Epithelial cell of prostate (primary cell): ENCODE data around the gene SIX1.

Experiments
- DNase-seq: peaks from one replicate; pipeline ENCODE4 v3.0.0-alpha.2; 2011; ENCODE audit warnings: low read depth, low spot score
- H3K27ac ChIP-seq: fragments of 450-650 bp; 2 replicates; pipeline ENCODE4 v1.5.1; 2017; ENCODE audit warnings: mild to moderate bottlenecking

The SIX1 gene

DNA sequence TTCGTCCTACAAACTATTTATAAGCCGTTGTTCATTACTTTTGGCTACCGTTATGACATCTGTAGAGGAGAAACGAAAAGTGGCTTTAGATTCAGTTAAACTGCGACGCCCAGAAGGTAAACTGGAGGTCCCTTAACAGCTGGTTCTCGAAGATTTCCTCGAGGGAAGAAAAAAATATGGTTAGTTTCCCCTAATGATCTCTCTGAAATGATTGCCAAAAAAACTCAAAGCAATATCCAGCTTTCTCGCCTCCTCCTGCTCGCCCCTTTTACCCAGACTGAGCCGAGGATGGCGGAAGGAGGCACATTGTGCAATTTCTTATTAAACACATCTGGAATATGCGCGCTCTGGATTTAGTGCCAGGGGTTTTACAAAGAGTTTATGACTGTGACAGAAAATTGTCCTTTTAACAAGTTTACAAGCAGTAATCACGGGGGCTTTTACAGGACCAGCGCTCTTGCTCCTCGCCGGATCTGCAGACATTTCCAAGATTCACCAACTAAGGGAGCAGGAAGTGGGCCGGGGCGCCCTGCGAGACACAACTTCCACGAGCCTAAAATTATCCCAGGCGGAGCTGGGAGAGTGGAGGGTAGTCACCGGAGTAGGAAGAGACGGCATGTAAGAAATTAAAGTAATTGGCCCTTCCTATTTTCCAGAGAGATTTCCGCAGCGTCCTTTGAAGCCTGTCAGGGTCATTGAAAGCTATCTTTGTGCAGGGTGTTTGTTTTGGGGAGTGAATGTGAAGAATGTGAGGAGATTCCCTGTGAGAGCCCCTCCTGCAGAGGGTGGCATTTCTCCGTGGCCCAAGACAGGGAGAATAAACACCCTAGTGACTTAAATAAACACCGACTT, 5.6 kb downstream of the SIX1 start:
- DNase-seq: no peak
- peak overlapping the region; percentile 70 for H3K27ac ChIP-seq

GRCh38 chr14:60643141-60643462, 6.2 kb downstream of the SIX1 start:
- H3K27ac ChIP-seq: no peak overlapping the region

GRCh38 chr14:60642270-60643140, 6.8 kb downstream of the SIX1 start:
- DNase-seq: no peak
- H3K27ac ChIP-seq: no peak overlapping the region

More at GRCh38 chr14:60643141-60643462, 6.2 kb downstream of the SIX1 start:
- no peak for DNase-seq

DNA sequence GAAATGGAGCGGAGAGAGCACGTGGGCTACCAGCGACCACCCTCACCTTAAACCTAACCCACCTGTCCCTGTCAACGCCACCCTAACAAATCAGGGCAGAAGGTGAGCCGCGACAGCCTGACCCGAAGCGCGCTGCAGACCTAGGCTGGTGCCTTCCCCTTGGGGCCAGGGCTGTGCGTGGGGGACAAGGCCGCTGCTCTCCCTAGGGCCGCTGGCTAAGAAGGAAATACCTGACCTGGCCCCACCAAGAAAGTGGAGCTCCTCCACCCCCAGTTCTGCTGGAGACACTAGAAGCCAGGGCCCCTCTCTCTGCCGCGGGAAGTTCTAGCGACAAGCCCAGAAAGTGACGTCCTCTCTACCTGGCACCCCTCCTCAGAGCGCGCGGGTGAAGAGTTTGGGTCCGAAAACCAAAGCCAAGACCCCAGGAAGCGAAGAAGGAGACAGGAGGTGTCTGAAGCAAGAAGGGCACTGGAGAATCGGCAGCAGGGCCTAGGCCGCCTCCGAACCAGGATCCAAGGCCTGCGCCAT, 7.5 kb downstream of the SIX1 start:
- DNase-seq: no peak
- peak overlapping the region; percentile 4 for H3K27ac ChIP-seq

GRCh38 chr14:60640859-60641741, 8.2 kb downstream of the SIX1 start:
- H3K27ac ChIP-seq: peak overlapping the region; percentile 4
- no peak for DNase-seq

- no peak overlapping the region for H3K27ac ChIP-seq
- no peak for DNase-seq
These were observed 9.6 kb downstream of the SIX1 start for GRCh38 chr14:60639674-60640073.

- H3K27ac ChIP-seq: peak overlapping the region; percentile 33
- no peak for DNase-seq
These were observed 11.6 kb downstream of the SIX1 start for GRCh38 chr14:60637479-60638315.

DNA sequence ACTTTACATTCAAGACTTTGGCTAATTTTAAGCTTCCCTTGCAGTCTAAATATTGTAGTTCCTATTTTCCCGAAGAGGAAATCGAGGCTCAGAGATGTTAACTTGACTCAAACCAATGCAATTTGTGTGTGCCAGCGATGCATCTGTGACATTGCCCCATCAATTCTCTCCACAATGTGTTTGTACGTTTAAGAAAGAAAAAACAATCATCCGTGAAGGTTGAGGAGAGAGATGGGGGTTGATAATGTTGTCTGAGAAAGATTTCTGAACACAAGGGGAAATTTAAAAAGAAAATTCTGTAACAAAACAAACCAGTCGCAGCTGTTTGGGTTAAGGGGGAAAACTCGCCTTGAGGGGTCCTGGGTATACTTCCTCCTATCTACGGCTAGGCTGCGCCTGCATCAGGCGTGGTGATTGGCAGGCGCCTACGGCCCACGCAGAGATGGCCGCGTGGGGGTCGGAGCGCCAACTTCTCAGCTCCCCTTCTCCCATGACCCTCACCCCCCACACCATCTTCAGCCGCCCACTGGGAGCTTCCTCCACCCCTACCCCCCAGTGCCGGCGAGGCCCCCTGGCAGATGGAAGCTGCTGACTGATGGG, 12.3 kb downstream of the SIX1 start:
- H3K27ac ChIP-seq: no peak overlapping the region

GRCh38 chr14:60634153-60634552, 15.1 kb downstream of the SIX1 start:
- no peak for DNase-seq
- no peak overlapping the region for H3K27ac ChIP-seq

More for the DNA sequence above, 12.3 kb downstream of the SIX1 start:
- DNase-seq: no peak

- no peak overlapping the region for H3K27ac ChIP-seq
- no peak for DNase-seq
These were observed 16.5 kb downstream of the SIX1 start for GRCh38 chr14:60632777-60633176.

DNA sequence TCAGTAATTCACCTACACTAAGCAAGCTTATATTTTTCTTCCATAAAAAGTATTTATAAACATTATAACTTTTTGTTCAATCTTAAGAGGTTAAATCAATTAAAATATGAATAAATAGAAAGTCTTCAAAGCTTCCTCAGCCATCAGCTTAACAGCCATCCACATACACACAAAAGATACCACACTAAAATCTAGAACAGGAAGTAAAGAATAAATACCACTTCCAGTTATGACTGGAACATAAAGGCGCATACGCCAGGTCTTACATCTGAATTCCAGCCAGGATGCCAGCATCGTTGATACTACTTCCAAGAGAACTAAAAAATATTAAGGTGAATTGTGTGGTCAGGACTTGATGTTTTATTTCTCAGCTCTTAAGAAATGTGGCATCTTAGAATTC, 17.0 kb downstream of the SIX1 start:
- DNase-seq: no peak
- H3K27ac ChIP-seq: no peak overlapping the region

DNA sequence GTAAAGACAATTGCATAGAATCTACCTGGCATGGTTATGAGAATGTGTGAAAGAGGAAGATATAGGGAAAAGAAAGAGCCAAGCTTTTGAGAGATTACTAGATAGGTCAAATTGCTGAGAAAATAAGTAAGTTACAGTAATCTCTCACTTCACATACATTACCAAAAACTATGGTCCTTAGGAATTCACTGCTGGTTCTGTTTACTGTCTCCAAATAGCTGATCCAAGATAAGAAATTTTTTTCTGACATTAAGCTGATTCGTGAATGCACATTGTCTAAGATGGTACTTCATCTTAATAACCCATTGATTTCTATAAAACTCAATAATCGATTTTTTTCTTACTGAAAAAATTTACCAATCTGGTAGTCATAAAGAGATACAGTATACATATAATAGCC, 17.4 kb downstream of the SIX1 start:
- H3K27ac ChIP-seq: no peak overlapping the region
- no peak for DNase-seq

DNA sequence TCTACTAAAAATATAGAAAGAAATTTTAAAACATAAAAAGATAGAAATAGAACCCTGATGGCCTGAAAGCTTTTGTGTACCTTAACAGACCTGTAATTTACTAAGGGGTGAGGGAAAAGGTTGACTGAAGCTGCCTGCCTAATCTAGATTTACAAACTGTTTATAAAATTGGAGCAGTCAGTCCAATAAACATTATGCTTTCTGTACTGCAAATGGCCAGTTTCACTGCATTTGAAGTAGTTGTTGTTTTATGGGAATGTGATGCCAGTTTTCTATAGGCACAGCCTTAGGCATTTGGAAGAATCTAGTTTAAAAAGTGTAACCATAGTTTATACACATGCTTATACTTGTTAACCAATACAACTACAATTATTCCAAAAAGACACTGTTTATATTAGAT, 19.1 kb downstream of the SIX1 start:
- no peak overlapping the region for H3K27ac ChIP-seq
- no peak for DNase-seq

DNA sequence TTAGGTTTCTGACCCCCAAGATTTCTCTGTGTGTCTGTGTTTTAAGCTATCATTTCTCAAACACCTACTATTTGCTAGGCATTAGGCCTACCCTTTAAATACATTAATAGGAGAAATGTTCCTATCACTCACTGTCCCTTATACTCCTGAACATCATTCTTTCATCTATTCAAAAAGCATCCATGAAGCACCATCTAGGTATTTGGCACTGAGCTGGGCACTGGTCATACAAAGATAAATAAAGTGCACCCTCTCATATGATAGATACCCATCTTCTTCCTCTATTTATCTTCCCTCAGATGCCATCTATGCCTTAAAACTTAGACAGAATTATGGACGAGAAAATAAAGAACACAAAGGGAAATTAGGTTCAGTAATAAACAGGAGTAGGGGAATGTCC, 20.4 kb downstream of the SIX1 start:
- no peak overlapping the region for H3K27ac ChIP-seq
- DNase-seq: no peak

GRCh38 chr14:60622917-60623257, 26.4 kb downstream of the SIX1 start:
- DNase-seq: no peak
- H3K27ac ChIP-seq: no peak overlapping the region

DNA sequence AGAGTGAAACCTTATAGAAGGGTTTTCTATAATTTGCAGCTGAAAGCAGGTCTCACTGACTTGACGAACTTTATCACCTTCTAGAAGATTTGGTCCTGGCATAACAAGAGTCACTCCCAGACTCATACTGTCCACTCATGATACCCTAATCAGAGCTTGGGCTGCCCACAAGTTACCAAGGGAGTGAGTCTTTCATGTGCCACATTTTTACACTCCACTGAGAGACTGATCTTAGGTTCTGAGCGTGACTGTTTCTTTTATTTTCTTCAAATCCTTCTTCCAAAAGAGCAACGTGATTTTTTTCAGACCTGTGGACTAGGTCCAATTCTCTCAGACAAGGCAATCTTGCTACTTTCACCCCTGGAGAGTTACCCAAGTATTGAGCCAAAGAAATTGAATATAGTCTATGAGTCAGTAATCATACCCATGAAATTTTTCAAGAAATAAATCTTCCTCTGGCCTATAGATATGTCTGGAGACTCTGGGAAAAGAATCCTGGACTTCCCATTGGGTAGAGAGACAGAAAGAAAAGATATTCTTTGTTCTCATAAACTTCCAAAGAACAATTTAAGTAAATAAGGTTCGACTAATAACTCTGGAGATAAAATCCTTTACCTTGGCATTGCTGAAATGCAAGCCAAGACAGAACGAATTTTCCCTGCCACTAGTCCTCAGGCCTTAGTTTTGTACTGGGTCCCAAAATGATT, 26.9 kb downstream of the SIX1 start:
- no peak for DNase-seq
- H3K27ac ChIP-seq: no peak overlapping the region

GRCh38 chr14:60621386-60621785, 27.9 kb downstream of the SIX1 start:
- no peak overlapping the region for H3K27ac ChIP-seq
- DNase-seq: no peak

GRCh38 chr14:60618241-60618640, 31.0 kb downstream of the SIX1 start:
- H3K27ac ChIP-seq: no peak overlapping the region
- no peak for DNase-seq
